HG03064 (cell line): Measurements from ENCODE around the gene KAZN.

Experiments used
- ATAC-seq: cut with Tn5 transposase; IDR thresholded peaks from one replicate; pipeline ENCODE4 v1.9.1; 2021; ENCODE audit warnings: low read depth; ENCODE audit not compliant: unreplicated experiment

Gene KAZN

GRCh38 chr1:14812189-14812588 lies 213.7 kb downstream of the KAZN start:
- ATAC-seq, result no peak

DNA sequence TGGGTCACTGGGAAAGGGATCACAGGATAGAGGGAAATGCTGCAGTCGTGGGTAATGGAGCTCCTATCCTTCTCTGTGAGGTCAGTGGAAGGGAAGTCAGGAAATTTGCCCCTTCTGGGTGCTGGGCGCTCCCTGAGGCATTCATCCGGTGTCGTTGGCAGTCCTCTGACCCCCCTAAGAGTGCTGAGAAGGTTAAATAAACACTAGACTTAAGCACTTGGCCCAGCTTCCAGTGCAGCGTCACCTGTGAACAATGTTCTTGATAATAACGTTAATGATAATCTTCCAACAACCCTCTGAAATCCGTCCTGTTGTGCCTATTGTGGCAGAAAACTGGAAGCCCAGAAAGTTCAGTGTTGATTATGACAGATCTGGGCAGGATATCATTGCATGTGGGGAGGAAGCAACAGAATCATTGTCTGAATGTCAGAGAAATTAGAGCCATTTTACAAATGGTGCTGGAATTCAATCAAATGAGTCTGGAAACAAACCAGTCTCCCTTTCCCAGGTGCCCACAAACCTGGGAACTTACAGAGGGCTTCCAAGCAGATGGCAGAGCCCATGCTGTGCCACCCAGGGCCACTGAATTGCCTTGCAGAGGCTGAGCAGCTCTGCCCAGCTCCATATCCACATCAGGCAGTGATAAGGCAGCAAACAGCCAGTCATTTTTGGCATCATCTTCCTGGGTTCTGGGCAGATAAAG lies 216.8 kb downstream of the KAZN start:
- no peak for ATAC-seq

DNA sequence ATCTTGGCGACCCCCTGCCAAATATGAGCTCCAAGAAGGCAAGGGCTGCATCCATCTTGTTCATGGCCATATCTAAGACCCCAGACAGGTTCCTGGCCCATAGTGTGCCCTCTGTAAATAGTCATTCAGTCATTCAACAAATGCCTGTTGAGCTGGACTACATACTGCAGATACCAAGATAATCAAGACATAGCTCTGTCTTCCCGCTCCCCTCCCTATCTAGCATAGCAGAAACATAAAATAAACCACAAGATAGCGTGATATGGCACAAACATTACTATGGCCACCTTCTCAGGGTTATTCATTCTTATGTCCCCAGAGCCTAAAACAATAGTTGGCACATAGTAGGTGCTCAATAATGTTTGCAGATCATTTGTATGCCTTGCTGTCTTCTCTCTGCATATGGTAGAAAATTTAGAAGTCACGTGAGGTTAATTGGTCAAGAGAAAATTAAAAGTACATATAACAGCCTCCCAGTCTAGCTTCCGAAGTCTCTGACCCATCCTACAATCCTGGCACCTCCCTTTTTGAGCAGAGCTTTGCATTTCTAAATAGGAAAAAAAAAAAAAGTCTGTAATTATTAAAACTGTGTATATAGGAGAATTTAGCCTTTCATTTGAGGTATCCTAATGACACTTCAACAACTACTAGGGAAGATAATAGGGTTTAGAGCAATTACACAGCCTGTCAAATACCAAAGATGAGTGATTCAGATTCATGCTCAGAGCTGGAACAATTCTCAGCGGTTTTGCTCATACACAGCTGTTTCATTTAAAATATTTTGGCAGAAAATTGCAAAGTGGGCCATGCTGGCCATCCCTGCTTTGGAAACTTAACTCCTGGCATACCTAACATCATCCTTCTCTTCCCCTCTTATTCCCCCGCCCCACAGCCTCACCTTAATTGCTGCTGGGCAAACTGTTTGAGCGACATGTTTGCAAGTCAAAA lies 219.0 kb downstream of the KAZN start:
- ATAC-seq, result no peak

- no peak for ATAC-seq
These were observed 222.0 kb downstream of the KAZN start for GRCh38 chr1:14820295-14821085.

- ATAC-seq, result no peak
These were observed 224.0 kb downstream of the KAZN start for GRCh38 chr1:14822493-14822892.

DNA sequence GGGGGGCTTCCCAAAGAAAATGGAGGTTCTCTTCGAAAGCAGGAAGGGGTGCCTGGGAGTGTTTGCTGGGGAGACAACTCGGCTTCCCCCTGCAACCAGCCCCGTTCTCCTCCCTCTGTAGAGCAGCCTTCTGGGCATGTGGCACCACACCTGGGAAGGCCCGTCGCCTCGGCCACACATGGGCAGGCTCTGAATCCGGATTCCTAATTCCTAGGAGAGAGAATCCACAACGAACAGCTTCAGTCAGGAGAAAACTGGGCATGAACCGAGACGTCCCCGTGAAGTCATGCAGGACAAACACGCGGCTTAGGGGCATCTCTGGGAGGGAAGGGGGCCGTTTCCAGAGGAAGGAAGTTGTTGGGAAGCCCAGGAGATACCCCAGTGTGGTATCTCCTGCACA lies 224.5 kb downstream of the KAZN start:
- ATAC-seq, result no peak

- ATAC-seq, result no peak
These were observed 225.9 kb downstream of the KAZN start for GRCh38 chr1:14824314-14824915.

GRCh38 chr1:14825396-14825795 lies 226.9 kb downstream of the KAZN start:
- no peak for ATAC-seq

DNA sequence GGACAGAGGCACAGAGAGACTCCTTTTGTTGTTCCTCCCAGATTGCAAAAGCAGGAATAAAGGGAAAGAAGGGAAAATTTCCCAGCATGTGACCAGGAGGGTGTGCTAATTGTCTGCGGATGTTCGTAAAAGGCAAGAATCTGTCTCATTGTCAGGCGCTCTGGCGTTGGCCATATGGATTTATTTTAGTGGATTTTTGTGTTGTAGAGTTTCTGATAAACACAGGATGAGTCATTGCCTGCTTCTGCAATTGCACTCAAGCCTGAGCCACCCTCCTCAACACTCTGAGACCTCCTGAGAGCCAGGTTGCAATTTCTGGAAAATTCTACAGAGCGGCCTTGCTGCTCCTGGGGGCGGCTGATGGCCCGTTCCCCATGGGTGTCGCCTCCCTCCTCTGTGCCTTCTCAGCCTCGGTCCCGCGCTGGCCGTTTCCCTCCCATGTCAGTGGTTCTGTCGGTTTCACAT lies 227.7 kb downstream of the KAZN start:
- no peak for ATAC-seq

DNA sequence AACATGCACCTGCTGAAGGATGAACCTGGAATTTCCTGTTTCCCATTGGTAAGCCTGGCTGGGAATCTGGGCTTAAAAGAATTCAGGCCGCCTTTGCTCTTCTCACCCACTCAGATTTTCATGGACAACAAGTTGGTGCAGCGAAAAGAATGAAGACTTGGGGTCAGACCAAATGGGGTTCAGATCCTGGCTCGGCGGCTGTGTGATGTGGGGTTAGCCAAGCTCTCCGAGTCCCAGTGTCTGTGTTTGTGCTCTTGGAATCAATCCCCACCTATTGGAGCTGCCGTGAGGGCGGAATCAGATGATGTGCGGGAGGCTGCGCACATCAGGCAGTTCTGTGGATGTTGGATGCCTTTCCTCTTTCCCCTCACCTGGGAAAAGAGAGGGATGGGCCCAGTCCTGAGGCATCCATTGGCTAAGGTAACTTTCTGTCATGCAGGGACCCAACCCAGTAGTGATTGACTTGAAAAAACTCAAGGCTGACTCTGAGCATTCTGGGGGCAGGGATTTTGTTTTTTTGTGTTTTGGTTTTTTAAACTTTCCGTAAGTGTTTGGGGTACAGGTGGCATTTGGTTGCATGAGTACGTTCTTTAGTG lies 228.3 kb downstream of the KAZN start:
- no peak for ATAC-seq

- no peak for ATAC-seq
These were observed 229.4 kb downstream of the KAZN start for GRCh38 chr1:14827870-14828269.

DNA sequence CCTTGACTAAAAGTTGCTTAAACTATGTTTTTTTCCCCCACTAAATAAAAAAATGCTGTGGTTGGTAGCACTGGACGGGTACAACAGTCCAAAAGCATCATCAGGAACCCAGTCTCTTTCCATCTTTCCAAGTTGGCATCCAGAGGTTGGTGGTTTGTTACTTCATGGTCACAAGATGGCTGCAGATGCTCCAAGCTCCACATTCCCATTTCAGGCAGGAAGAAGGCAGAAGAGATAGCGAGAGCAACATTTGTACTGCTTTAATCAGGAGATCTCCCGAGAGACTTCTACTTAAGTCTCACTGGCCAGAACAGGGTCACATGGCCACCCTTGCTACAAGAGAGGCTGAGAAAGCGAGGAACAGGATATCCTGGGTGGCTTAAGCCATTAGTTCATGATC lies 230.2 kb downstream of the KAZN start:
- no peak for ATAC-seq

- no peak for ATAC-seq
These were observed 237.2 kb downstream of the KAZN start for GRCh38 chr1:14835725-14836124.

DNA sequence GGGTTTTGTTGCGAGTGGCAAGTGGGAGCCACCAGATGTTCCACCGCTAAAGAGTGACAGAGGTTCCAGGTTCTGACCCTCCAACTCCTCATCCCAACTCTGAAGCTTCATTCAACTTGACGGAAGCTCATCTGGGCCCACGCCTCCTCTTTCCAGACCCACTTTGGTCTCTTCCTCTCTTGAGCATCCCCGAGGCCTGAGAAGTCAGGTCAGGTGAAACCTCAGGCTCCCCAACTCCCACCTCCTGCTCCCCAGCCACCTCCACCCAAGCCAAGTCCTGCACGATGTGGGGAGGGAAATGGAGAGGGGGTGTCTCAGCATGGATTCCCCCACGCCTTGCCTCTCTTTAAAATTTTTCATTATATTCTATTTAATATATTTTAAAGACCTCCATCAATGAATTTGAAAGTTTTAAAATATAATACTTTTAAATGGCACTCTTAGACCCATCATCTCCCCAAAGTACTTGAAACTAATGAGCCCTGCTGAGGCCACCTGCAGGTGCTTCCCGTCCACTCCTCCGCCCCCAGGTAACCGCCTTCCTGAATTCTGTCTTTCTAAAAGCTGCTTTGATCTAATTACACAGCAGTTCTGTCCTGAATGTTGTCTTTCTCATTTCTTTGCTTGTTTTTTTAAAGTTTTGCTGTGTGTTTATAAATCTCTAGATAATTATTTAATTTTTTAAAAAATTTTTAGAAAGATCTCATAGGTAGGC lies 238.1 kb downstream of the KAZN start:
- no peak for ATAC-seq

- ATAC-seq, result no peak
These were observed 241.9 kb downstream of the KAZN start for GRCh38 chr1:14840374-14840773.

GRCh38 chr1:14841456-14841855 lies 243.0 kb downstream of the KAZN start:
- ATAC-seq, result no peak

- no peak for ATAC-seq
These were observed 243.5 kb downstream of the KAZN start for GRCh38 chr1:14841951-14842350.

DNA sequence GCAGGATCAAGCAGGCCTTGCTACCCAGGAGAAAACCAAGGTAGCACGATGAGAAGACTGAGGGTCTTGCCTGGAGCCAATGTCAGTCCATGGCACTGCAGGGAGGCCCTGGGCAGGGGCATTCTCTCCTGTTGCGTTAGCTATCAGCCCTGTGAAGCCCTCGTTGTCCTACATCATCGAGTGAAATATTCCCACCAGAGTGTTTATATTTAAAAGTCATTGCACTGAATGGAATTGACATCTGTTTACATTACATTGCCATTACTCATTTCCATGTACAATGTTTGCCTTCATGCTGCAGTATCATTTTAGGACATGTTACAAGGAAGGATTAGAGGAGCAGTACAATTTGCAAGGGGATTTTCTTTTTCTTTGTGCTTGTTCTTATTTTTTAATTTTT lies 243.9 kb downstream of the KAZN start:
- ATAC-seq, result no peak

GRCh38 chr1:14842891-14843290 lies 244.4 kb downstream of the KAZN start:
- ATAC-seq, result no peak

GRCh38 chr1:14843525-14843924 lies 245.0 kb downstream of the KAZN start:
- ATAC-seq, result no peak
